Lung (tissue), 12 donors: ENCODE measurements around the gene POM121. TPM values are rescaled to one million over a fixed set of nuclear protein-coding genes. Genes with fewer than 3 reads are reported as not detected.
A peak's percentile ranks its signal among the peaks of the same experiment; 100 is the strongest.
"Not testable (repeated sequence)": the region's sequence is repeated elsewhere in the genome, so short reads cannot be mapped to it uniquely, and the experiment has no call there.

Experiments
- ATAC-seq: fragments of 200-7000 bp; cut with Tn5 transposase; one replicate; pipeline ENCODE4 v1.9.1; 2020; ENCODE audit warnings: moderate number of reproducible peaks; ENCODE audit not compliant: insufficient read depth, low FRiP score
- DNase-seq, 3 donors: peaks; one replicate each; pipeline ENCODE4 v3.0.0-alpha.2; 2013 to 2017
- H3K27ac ChIP-seq, 2 donors: one replicate each; pipeline ENCODE4 v1.5.1; 2013; ENCODE audit warnings: mild to moderate bottlenecking in 2 of 2, moderate library complexity in 2 of 2, control low read depth in 1 of 2, inconsistent platforms in 1 of 2, low read depth in 1 of 2, low read length in 1 of 2
- H3K27me3 ChIP-seq, 3 donors: one replicate each; pipeline ENCODE4 v1.5.1; 2013; ENCODE audit warnings: low read length in 2 of 3; ENCODE audit not compliant: control insufficient read depth in 3 of 3, insufficient read depth in 3 of 3
- H3K36me3 ChIP-seq, 4 donors: one replicate each; pipeline ENCODE4 v1.5.1; 2013; ENCODE audit warnings: low read length in 4 of 4, mild to moderate bottlenecking in 1 of 4, moderate library complexity in 1 of 4; ENCODE audit not compliant: control insufficient read depth in 4 of 4, insufficient read depth in 4 of 4
- H3K4me1 ChIP-seq, 5 donors: one replicate each; pipeline ENCODE4 v1.5.1; 2013; ENCODE audit warnings: low read length in 5 of 5, mild to moderate bottlenecking in 2 of 5, moderate library complexity in 1 of 5; ENCODE audit not compliant: control insufficient read depth in 5 of 5, insufficient read depth in 5 of 5
- H3K4me3 ChIP-seq: one replicate; pipeline ENCODE4 v1.5.1; 2013; ENCODE audit warnings: mild to moderate bottlenecking, control low read depth, moderate library complexity
- H3K9ac ChIP-seq, 2 donors: one replicate each; pipeline ENCODE4 v1.5.1; 2013; ENCODE audit warnings: low read length in 2 of 2, control low read depth in 1 of 2; ENCODE audit not compliant: insufficient read depth in 1 of 2
- H3K9me3 ChIP-seq, 4 donors: one replicate each; pipeline ENCODE4 v1.5.1; 2013; ENCODE audit warnings: low read length in 3 of 4, mild to moderate bottlenecking in 1 of 4, moderate library complexity in 1 of 4; ENCODE audit not compliant: control insufficient read depth in 4 of 4, insufficient read depth in 3 of 4
- CTCF ChIP-seq: IDR thresholded peaks from 2 replicates; pipeline ENCODE4 v1.5.1; 2012; ENCODE audit warnings: mild to moderate bottlenecking; ENCODE audit errors: control extremely low read depth, extremely low read depth
- WGBS, 2 donors: extraction: QIAGEN DNeasy Blood & Tissue Kit; methylation state at CpG; one replicate each; pipeline ENCODE4 v1.1.7; 2013; 5-methylcytosine and 5-hydroxymethylcytosine counted together
- polyA plus RNA-seq, 2 donors: library from polyadenylated mRNA; stranded (reverse); fragments of 200-250 nt; gene quantifications; one replicate each; pipeline ENCODE4 v1.2.1, GENCODE V29; 2013
- total RNA-seq, 2 donors: library from RNA; depleted of rRNA in 1 of 2; stranded (reverse); fragments of >200 nt in 1 of 2; gene quantifications; one replicate each; pipeline ENCODE4 v1.2.1, GENCODE V29; 2014 to 2021
- donor health status: control.
- donor health status: control.
- donor health status: Bipolar disorder and iron deficiency.
- donor health status: healthy.
- donor health status: DM: yes; HTN: yes; CAD: no.

Gene POM121
- total and polyA plus RNA-seq, 4 donors: 14.5 to 38.0 (median 16.6) TPM

GRCh38 chr7:72911395-72911794 lies 13.5 kb upstream of the POM121 start:
- 34 to 82% methylated on average over 8 to 10 of the region's 12 CpGs for WGBS, 2 donors

GRCh38 chr7:72913750-72914149 lies 11.1 kb upstream of the POM121 start:
- not testable (repeated sequence) for ATAC-seq, H3K9ac ChIP-seq, H3K4me3 ChIP-seq, H3K9me3 ChIP-seq, H3K27me3 ChIP-seq, DNase-seq, H3K4me1 ChIP-seq, H3K27ac ChIP-seq
- WGBS, 2 donors: 76 to 88% methylated on average over 10 of the region's 10 CpGs
- peaks cover 0 to 19% (median 4%) of the 10 kb centered on the region in 4 donors for H3K36me3 ChIP-seq

More at GRCh38 chr7:72911395-72911794, 13.5 kb upstream of the POM121 start:
- H3K36me3 ChIP-seq: peaks cover 0 to 18% (median 4%) of the 10 kb centered on the region in 4 donors
- not testable (repeated sequence) for H3K4me1 ChIP-seq, H3K27ac ChIP-seq, H3K4me3 ChIP-seq, H3K9ac ChIP-seq, DNase-seq, H3K9me3 ChIP-seq, ATAC-seq, H3K27me3 ChIP-seq

GRCh38 chr7:72914756-72915525 lies 10.0 kb upstream of the POM121 start:
- not testable (repeated sequence) for H3K4me3 ChIP-seq, H3K9ac ChIP-seq, H3K27me3 ChIP-seq, H3K9me3 ChIP-seq, H3K27ac ChIP-seq, H3K4me1 ChIP-seq
- ATAC-seq (peak; percentile 79), DNase-seq (peak in 2 of 3 donors; percentile 22 to 44)
- H3K36me3 ChIP-seq: peaks cover 0 to 18% (median 4%) of the 10 kb centered on the region in 4 donors
- peak; percentile 15 for TF ChIP-seq CTCF
- WGBS, 2 donors: 72 to 75% methylated on average over 9 of the region's 9 CpGs

- Histone ChIP-seq H3K4me3 (no peak overlapping the region), H3K27ac (no peak overlapping the region), H3K36me3 (peaks cover 0 to 6% (median 0%) of the 10 kb centered on the region in 4 donors), H3K27me3 (no peaks in the 10 kb centered on the region), H3K9me3 (no peaks in the 10 kb centered on the region), H3K4me1 (peaks cover 0 to 4% (median 0%) of the 10 kb centered on the region in 5 donors), H3K9ac (no peak overlapping the region)
- DNase-seq (no peak), ATAC-seq (no peak)
- no peak for TF ChIP-seq CTCF
- WGBS, 2 donors: 94% methylated on average over 4 of the region's 4 CpGs
Observed at GRCh38 chr7:72919256-72919775, 5.6 kb upstream of the POM121 start.
